Activated CD4-positive, CD25-positive, alpha-beta regulatory T cell treated with anti-CD3 and anti-CD28 coated beads, Interleukin-2, amount 50 U/mL, for 16 hours (primary cell): Measurements from ENCODE around the gene CCDC154.
"Not testable (repeated sequence)": the region's sequence is repeated elsewhere in the genome, so short reads cannot be mapped to it uniquely, and the experiment has no call there.

Experiments
- DNase-seq: peaks from one replicate; pipeline ENCODE4 v3.0.0-alpha.2; 2020; ENCODE audit warnings: low read depth, low spot score

Gene CCDC154

DNA sequence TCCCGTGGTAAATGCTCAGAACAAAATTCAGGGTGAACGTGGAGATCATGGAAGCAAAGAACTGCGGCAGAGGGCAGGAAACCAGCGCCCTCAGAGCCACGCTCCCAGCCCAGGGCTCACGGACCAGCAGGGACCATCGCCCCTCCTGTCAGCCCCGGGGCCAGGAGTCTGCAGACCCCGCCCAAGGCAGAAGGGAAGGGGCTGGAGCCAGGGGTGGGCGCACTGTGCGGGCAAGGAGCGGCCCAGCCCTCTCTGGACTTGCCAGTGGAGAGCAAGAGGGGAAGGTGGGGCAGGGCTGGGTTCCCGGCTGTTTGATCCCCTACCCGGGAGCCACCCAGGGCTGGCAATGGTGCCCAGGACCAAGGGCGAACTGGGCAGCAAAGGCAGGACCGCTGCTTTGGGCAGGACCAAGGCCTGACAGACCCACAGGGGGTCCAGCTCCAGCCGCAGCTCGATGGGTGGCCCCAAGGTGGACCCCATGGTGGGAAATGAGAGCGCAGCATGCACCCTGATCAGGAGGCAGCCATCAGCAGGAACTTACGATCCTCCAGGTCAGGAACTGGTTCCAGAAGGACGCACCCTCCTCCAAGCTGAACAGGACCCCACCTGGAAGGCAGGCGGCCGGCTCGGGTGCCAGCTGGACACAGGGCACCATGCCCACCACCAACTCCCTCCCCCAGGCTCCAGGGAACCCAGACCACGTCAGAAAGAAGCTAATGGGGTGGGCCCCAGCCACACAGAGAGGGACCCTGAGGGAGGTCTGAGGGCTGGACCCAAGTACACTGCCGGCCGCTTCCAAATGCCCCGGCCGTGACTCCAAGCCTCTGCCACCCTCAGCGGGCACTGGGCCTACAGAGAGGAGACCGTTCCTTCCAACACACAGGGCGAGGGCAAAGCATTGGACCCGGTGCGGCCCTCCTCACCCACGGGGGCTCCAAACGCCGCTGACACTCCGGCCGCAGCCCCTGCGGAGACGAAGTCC lies 11.1 kb upstream of the CCDC154 start:
- DNase-seq: no peak

DNA sequence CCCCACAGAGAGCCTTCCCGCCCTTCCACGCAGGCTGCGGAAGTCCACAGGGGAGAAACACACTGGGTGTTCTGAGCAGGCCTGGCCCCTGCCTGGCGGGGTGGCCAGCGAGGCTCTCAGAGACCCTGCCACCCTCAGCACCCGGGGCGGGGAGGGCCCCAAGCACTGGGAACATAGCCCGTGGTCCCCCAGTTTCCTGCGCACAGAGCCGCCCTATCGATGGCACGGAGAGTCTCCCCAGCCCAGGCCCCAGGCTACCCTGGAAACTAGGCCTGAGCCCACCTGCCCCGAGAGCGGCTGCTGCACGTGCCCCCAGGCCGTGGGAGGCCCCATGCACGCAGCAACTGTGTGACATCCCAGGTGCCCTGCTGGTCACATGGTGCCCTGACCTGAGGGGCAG lies 10.2 kb upstream of the CCDC154 start:
- DNase-seq: no peak

DNA sequence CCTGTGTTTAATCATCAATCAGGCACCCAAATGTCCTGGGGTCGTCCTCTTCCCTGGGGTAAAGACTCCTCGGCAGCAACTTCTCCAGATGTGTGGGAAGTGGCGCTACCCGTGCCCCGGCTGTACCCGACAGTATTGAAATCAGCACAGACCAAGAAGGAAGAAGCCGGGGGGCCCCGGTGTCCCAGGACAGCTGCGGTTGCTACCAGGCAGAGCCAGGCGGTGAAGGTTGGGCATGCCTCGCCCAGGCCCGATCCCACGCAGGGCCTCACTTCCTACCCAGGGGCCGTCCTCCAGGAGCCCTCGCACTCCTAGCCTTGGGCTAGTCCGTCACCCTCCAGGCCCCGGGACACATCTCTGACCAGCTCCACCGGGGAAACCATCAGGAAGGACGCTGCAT lies 9.0 kb upstream of the CCDC154 start:
- no peak for DNase-seq

DNA sequence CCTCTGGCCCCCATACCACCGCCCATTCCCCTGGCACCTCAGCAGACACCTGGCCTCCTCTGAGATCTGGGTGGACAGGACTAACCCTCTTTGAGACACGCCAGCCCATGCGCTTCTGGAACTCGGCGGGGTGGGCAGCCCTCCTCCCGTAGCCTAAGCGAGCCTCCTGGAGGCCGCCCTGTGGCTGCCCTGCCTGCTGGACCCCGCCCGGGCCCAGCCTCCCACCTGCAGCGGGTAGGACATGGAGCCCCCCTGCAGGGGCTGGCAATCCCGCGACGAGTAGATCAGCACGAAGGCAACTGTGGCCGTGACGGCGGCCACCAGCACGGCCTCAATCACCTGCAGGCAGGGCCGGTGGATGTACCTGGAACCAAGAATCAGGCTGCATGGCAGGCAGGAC lies 8.2 kb upstream of the CCDC154 start:
- no peak for DNase-seq

DNA sequence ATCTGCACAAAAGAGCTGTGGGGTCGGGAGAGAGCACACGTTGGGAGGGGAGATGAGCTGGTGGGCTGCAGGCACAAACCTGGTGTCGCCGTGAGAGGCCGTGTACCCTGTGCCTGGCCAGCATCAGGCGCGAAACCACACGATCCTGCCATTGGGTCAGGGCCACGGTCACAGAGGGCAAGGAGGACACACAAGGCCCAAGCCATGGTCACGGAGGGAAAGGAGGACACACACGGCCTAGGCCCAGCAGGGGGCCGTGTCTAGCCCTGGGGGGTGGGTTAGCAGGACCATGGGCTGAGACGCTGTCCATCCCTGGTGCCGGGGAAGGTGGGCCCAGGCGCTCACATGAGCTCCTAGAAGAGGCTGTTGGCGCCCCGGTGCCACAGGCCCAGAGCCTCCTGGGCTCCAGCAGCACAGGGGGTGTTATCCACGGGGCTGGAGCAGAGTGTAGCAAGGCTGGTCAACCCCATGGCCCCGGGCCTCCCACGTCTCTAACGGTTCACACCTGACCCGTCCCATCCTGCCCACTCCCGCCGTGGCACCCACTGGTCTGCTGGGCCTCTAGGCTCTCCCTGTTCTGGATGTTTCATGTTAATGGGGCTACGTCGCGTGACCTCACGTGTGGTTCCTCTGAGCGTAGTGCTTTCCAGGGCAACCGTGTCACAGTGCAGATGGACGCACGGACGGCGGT lies 7.5 kb upstream of the CCDC154 start:
- DNase-seq: no peak

DNA sequence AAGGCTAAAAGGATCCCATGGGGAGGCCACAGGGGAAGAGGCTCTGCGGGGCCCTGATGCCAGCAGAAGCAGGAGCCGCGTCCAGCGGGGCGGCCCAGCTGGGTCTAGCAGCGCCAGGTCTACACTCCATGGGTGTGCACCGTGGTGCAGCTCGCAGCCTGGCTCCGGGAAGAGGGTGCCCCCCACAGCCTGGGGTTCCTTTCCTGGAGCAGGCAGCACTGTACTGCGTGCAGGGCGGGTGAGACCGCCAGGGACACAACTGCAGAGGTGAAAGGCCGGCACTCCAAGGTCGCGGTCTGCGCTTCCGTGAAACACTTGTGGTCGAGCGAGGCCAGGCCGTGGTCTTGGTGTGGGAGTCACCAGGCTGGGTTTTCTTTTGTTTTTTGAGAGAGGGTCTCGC lies 6.5 kb upstream of the CCDC154 start:
- DNase-seq: no peak

DNA sequence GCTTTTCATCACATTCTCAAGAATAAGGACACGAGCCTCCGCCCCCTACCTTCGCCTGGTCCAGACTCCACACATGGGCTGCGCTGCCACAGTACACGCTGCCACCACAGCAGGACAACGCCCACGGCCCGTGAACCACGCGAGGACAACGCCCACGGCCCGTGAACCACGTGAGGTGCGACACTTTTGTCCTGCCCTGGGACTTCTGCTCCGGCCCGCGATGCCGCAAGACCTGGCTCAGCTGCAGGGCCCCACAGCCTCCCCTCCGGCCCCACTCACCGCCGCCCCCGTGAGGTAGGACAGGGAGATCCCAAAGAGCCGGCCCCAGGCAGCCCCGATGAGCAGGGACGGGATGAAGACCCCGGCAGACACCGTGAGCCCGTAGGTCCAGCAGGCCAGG lies 5.9 kb upstream of the CCDC154 start:
- DNase-seq: no peak

DNA sequence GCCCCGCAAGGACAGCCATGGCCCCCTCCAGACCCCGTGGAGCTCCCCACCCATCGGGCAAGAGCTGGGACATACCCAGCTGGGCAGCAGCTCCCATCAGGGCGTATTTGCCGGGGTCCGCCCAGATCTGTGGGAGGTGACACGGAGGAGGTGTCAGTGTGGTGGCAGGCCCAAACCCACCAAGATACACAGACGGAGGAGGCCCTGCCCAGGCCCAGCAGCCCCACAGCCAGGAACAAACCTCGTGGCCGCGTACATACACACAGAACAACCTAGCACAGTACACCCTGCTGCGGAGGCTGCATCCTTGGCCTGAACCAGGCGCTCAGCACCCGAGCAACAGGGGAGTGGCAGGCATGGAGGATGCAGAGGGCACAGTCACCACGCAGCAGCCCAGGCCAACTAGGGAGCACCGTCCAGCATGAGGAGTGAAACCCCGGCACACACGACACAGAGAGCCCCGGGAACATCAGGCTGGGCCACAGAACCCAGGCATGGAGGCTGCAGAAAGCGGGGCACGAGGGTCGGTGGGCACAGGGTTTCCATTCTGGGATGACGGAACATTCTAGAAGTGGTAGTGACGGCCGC lies 4.9 kb upstream of the CCDC154 start:
- DNase-seq: no peak

DNA sequence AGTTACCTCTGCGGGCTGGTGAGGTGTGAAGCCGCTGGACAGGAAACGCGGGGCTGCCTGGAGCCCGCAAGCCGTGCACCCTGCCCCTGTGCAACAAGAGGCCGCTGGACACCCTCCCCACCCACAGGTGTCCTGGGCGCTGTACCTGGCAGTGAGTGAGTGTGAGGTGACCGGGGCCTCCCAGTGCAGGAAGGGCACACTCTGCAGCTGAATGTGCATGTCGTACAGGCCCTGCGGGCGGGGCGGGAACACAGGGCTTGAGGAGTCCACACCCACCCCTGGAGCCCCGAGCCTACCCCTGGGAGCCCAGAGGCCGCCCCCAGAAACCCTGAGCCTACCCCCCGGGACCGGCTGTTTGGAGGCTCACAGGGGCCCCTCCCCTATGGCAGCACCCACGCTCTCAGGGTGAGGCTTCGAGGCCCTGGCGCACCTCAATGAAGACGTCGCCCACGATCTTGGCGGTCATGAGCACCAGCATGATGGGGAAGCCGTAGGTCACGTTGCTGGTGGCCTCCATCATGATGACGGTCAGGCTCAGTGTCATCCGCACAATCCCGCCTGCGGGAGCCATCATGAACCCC lies 4.3 kb upstream of the CCDC154 start:
- no peak for DNase-seq

DNA sequence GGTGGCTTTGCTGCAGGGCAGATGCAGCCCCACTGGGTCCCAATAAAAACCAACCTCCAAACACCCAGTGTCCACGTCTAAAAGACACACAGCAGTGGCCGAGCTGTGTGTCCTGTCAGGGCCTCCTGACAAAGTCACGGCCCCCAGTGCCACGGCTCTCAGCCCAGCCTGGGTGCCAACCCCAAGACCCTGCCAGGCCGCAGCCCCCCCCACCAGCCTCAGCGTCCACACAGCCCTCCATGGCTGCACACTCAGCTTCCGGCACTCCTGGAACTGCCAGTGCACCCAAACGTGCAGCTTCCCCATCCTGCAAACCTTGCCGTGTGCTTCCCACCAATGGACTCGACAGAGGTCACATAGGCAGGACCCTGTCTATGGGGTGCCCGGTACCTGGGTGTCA lies 3.6 kb upstream of the CCDC154 start:
- no peak for DNase-seq

DNA sequence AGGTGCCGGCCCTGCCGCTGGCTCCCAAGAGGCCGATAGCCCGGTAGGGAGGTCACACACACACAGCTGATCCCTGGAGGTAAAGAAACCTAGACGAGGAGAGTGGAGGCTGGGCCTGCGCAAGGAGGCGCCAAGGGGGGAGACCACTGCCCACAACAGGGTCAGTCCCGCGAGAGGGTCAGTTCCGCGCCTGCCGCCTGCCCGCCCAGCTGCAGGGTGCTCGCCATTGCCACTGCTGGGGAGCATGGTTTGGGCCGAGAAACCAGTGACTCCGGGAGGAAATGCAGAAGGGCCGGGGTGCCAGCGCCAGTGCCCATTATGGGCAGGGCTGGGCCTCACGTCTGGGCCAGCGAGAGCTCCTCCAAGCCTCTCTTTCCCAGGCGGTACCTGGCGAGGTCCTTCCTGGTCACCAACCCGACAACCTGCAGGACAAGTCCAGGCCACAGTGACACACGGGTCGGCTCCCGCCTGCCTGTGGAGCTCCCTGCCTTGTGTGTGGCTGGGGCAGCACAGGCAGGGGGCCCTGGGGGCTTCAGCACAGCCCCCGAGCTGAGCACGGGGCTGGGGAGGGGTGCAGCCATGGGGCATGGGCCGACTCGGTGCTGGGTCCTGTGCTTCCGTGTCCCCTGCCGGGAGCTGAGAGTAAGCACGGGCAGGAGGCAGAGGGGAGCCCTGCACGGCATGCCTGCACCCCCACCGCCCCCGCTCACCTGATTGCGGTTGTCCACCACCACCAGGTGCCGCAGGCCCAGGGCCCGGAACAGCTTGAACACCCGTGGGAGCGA lies 2.1 kb upstream of the CCDC154 start:
- DNase-seq: no peak

DNA sequence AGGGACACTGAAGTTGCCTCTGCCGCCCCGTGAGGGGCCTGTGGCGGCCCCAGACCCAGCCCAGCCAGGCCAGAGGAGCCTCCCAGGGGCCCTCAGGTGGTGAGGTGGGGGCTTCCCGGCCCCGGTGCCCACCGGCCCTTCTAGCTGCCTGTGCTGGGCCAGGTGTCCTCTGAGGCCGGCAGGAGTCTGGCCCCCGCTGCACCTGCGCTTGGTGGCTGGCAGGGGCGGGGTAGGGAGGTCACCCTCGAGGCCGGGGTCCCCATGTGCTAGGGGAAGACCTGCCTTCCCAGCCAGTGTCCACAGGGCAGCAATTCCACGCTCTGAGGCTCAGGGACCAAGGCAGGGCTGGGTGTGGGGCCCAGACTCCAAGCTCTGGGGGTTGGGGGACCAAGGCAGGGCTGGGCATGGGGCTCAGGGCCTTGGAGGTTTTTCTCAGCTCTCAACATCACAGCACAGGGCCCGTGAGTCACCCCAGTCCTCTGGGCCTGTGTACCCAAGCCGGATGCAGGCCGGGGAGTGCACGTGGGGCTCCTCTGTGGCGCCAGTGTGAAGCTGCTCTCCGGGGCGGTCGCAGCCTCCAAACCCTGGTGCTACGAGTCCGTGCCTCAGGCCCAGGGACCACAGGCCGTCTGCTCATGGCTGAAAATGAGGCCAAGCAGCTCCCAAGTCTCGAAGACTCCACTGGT lies 1.3 kb upstream of the CCDC154 start:
- DNase-seq: no peak

DNA sequence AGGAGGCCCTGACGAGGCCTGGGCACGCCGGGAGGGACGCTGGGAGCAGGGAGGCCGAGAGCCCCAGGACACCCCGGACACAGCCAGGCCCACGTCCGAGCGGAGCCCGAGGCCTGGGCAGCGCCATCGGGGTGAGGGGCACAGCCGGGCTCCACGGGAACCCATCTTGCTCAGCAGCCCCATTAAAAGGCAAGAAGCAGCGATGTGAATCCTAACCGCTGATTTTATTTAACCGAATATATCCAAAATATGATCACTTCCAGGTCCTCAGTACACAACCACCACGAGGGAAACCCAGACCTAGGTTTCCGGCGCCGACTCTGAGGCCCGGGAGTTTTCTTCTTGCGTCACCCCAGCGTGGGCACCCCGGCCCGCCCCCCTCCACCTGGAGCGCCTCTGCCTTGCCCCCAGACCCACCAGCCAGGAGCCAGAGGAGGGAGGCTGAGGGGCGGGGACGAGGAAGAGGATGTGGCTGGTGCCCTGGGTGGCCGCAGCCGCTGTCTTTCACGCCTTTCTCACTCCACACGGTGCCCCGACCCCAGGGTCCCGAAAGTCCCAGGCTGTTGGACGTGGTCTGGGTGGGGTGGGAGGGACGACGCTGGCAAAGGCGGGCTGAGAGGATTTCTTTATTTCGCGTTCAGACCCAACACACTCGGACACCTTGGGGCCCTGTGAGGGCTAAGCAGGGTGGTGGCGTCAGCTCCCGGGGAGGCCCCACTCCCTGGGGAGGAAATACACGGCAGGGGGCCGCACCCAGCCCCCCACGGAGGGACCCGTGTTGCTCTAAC lies 568 bp upstream of the CCDC154 start:
- DNase-seq: no peak

DNA sequence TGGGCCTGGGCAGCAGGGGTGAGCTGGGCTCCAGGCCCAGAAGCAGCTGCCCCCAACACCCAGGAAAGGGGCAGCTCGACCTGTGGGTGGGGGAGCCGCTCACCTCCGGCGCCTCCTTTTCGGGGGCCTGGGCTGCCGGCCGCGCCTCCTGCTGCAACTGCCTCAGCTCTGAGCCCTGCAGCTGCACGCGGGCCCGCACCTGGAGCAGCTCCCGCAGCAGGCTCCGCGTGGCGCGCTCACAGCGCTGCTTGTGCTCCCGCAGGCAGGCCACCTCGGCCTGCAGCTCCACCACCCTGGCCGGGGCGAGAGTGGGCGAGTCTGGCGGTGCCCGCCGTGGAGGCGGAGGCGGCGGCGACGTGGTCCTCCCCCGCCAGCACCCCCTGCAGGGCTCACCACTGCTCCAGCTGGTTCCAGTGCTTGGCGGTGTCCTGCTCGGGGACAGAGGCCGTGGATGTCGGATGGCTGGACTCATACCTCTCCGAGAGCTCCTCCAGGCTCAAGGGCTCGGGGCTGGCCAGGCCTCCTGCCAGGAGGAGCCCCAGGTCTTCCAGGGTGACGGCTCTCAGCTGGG lies 868 bp downstream of the CCDC154 start:
- DNase-seq: no peak

DNA sequence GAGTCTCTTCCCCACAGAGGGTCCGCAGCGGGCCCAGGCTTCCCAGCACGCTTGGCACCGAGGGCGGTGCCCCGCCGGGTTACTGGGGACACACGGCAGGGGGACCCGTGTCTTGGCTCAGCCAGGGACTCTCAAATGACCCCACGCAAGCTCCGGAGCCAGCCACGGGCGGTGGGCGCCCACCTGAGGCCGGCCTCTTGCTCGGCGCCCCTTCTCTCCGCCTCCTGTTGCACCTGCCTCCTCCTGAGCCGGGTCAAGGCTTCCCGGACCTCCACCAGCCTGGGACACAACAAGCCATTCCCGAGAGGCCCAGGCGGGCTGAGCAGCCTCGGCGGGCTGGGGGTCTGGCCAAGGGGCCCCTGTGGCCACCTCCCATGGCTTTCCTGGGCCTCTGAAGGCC lies 1.7 kb downstream of the CCDC154 start:
- no peak for DNase-seq

DNA sequence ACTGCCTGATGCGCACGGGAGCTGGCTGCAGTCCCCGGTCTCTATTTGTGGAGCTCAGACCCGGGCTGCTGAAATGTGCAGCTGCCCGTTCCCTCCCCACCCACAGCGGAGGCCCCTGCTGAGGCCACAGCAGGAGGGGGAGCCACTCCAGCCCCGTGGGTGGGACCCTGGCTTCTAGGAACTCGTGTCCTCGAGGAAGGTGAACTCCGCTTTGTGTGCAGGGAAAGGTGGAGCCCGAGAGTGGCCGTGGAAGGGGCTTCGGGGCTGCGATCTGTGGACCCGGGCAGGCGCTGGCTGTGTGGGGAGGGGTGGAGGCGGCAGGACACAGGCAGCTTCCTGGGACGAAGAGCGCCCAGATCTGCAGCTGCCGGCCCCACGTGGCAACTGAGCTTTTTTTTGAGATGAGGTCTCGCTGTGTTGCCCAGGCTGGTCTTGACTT lies 2.9 kb downstream of the CCDC154 start:
- no peak for DNase-seq

DNA sequence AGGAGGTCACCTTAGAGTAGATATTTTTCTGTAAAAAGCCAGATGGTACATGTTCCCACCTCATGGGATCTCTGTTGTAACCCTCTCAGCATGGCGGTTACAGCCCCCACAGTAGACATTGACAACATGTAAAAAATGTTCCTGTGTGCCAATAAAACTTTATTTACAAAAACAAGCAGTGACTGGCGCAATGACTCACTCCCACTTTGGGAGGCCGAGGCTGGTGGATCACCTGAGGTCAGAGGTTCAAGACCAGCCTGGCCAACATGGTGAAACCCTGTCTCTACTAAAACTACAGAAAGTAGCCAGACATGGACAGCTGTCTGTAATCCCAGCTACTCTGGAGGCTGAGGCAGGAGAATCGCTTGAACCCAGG lies 4.7 kb downstream of the CCDC154 start:
- DNase-seq: not testable (repeated sequence)

DNA sequence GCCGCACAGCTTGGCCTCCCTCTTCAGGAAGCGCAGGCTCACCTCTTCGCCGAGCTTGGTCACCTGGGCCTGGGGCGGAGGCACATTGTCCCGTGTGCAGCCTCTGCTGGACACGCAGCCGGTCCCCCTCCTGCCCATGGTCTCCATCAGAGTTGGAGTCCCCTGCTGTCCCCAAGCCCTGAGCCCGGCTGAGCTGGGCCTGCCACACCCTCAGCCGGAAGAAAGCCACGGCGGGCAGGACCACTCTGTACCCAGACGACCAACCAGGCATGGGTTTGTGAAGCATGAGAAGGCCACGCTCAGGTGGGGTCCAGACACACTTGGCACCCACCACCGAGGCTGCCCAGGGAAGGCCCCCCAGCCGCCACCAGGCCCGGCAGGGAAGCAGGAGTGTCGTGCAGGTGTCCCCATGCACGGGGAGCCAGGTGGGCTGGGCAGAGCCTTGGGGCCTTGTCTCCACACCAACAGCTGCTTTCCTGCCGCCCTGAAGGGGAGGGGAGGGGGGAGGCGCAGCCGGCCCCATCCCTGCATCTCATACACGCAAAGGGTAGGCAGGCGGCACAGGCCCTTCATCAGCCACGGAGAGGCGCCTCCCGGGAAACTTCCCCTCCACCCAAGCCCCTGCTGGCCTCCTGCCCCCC lies 5.2 kb downstream of the CCDC154 start:
- no peak for DNase-seq
